Erythroblast (primary cell): ENCODE measurements around the gene SNX32.

Source experiments
- GATA1 ChIP-seq: IDR thresholded peaks from 2 replicates; pipeline ENCODE4 v1.6.1; 2011; ENCODE audit warnings: low read depth, mild to moderate bottlenecking, control low read depth, low read length, moderate library complexity
- POLR2A ChIP-seq: IDR thresholded peaks from 2 replicates; pipeline ENCODE4 v1.6.1; 2011; ENCODE audit warnings: mild to moderate bottlenecking, low read length

DNA sequence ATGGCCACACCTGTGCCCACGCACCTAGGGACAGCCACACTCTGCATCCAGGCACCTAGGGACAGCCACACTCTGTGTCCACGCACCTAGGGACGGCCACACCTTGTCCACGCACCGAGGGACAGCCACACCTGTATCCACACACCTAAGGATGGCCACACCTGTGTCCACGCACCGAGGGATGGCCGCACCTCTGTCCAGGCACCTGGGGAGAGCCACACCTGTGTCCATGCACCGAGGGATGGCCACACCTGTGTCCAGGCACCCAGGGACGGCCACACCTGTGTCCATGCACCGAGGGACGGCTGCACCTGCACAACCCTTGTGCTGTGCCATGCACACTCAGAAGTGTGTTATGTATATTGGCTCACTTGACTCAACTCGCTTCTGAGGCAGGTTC lies 36.1 kb upstream of the SNX32 start:
- TF ChIP-seq POLR2A, result no peak
- no peak for TF ChIP-seq GATA1
